Fibroblast of the aortic adventitia (primary cell): ENCODE results near the gene CIDEB. TPM values are rescaled to one million over a fixed set of nuclear protein-coding genes. Genes with fewer than 3 reads are reported as not detected.
A peak's percentile ranks its signal among the peaks of the same experiment; 100 is the strongest.

Experiments
- DNase-seq: peaks from one replicate; pipeline ENCODE4 v3.0.0-alpha.2; 2010; ENCODE audit warnings: low read depth
- H3K4me3 ChIP-seq: 2 replicates; pipeline ENCODE4 v1.5.1; 2011; ENCODE audit warnings: low read depth, mild to moderate bottlenecking, control low read depth, low read length, moderate library complexity
- total RNA-seq: library from RNA; depleted of rRNA; stranded (reverse); fragments of >200 nt; gene quantifications from 2 replicates; pipeline ENCODE4 v1.2.3, GENCODE V29; 2012; ENCODE audit warnings: low replicate concordance
- TF ChIP-seq, protein P1 (sequence below): IDR thresholded peaks from 2 replicates; pipeline ENCODE4 v1.5.1; 2011; ENCODE audit warnings: mild to moderate bottlenecking, low read length, control low read depth, inconsistent platforms; ENCODE audit not compliant: insufficient read depth

Gene CIDEB
- total RNA-seq, 1 donor: 4.2 TPM

DNA sequence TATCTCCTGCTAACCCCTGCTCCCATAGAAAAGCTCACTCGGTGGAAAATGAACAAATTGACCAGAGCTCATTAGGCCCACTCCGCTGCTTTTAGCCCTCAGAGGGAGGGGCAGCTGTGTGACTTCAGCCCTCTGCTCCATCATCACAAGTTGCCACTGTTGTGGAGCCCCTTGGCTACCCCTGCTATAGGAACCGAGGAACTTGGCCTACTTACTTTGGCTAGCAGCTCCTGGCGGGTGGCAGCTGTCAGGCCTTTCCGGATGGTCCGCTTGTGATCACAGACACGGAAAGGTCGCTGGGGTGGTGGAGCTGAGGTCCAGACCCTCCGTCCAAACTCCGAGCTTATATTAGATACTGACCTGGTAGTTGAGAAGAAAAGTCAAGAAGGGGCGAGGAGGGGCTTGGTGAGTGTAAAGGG lies 612 bp downstream of the CIDEB start:
- TF ChIP-seq, protein P1, sequence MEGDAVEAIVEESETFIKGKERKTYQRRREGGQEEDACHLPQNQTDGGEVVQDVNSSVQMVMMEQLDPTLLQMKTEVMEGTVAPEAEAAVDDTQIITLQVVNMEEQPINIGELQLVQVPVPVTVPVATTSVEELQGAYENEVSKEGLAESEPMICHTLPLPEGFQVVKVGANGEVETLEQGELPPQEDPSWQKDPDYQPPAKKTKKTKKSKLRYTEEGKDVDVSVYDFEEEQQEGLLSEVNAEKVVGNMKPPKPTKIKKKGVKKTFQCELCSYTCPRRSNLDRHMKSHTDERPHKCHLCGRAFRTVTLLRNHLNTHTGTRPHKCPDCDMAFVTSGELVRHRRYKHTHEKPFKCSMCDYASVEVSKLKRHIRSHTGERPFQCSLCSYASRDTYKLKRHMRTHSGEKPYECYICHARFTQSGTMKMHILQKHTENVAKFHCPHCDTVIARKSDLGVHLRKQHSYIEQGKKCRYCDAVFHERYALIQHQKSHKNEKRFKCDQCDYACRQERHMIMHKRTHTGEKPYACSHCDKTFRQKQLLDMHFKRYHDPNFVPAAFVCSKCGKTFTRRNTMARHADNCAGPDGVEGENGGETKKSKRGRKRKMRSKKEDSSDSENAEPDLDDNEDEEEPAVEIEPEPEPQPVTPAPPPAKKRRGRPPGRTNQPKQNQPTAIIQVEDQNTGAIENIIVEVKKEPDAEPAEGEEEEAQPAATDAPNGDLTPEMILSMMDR: no peak
- no peak for DNase-seq
- no peak overlapping the region for H3K4me3 ChIP-seq

DNA sequence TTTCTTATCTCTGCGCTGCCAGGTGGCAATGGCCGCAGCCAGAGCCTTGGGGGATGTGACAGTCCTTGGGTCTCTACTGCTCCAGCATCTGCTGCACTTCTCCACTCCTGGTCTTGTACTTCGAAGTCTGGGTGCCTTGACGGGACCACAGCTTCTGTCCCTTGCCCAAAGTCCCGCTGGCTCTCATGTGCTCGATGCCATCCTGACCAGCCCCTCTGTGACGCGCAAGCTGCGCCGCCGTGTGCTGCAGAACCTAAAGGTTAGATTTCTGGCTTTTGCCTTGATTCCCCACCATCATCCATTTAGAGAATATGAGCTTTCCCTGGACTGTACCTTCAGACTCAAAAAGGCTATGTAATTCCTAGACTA lies 3.8 kb downstream of the CIDEB start:
- TF ChIP-seq, protein P1: no peak
- H3K4me3 ChIP-seq: no peak overlapping the region
- no peak for DNase-seq

DNA sequence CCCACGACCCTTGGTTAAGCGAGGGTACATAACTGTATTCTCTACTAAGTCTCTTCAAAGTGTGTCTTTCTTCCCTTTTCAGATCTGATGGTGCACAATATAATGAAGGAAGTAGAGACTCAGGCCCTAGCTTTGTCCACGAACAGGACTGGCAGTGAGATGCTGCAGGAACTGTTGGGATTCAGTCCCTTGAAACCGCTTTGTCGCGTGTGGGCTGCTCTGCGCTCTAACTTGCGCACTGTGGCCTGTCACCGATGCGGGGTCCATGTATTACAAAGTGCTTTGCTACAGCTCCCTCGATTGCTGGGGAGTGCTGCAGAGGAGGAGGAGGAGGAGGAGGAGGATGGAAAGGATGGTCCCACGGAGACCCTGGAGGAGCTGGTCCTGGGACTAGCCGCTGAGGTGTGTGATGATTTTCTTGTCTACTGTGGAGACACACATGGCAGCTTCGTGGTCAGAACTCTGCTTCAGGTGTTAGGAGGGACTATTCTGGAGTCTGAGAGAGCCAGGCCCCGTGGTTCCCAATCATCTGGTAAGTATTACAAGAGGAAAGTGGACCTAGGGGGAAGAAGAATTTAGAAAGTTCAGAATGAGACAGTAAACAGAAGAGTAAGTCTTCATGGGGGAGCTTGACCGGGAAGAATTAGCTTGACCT lies 7.3 kb downstream of the CIDEB start:
- TF ChIP-seq, protein P1: no peak
- peak overlapping the region; percentile 99 for H3K4me3 ChIP-seq
- DNase-seq: no peak

GRCh38 chr14:24299255-24300191 lies 8.3 kb downstream of the CIDEB start, which contains the start of the genes DHRS1 and NOP9:
Gene DHRS1 (minus strand): TSS chr14:24299780. CDS start chr14:24299106, 674 bp downstream.
Gene NOP9 (plus strand): TSS chr14:24299850. CDS start chr14:24299955, 105 bp downstream.
- peak; percentile 85 for DNase-seq
- peak within 1 kb of the TSS; percentile 99 for H3K4me3 ChIP-seq
- TF ChIP-seq, protein P1: no peak

- peak; percentile 55 for DNase-seq
- H3K4me3 ChIP-seq: peak overlapping the region; percentile 99
- TF ChIP-seq, protein P1: no peak
Observed at GRCh38 chr14:24298892-24299254, 8.9 kb downstream of the CIDEB start.

DNA sequence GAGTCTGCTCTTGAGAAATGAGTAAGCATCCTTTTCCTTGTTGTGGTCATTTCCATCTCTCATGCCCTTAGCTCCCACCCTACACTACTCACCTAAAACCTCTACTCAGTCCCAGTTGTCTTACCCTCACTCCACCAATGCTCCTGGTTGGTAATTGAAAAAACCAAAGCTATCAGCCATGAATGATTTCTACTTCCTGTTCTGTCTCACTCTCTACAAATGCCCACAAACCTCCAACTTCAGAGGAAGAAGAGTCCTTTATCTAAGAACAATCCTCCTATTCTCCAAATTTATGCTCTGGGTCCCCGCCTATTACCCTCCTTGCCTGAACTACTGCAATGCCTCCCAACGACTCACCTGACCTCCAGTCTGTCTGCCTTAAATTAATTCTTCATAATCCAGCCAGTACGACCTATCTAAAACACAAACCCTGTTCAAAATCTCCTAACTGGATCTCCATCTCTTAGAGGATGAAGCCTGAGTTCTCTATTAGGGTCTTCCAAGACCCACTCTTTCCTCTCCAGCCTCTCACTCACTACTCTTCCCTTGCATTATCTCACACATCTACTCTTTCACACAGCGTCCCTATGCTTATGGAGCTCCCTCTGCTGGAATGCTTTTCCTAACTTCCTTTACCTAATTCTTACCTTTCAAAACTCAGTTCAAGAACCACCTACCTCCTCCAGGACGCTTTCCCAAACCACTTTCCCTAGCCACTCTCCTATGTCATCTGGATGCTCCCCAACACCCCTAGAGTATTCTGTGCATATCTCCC lies 10.4 kb downstream of the CIDEB start:
- peak; percentile 27 for DNase-seq
- H3K4me3 ChIP-seq: no peak overlapping the region
- TF ChIP-seq, protein P1: peak; percentile 41
